Mesothelial cell of epicardium (in vitro differentiated cells): Measurements from ENCODE around the gene HOXD4. TPM values are rescaled to one million over a fixed set of nuclear protein-coding genes. Genes with fewer than 3 reads are reported as not detected.

Experiments
- DNase-seq, 2 experiments: peaks; one replicate each; pipeline ENCODE4 v3.0.0; 2021; ENCODE audit warnings: low spot score in 2 of 2; ENCODE audit not compliant: unreplicated experiment in 2 of 2
- H3K27ac Mint-ChIP-seq: 2 replicates; pipeline ENCODE4 v1.8.0; 2021; ENCODE audit warnings: mixed read lengths
- H3K27me3 Mint-ChIP-seq: 2 replicates; pipeline ENCODE4 v1.8.0; 2021; ENCODE audit warnings: low read depth, mixed read lengths
- H3K36me3 Mint-ChIP-seq: 2 replicates; pipeline ENCODE4 v1.8.0; 2021; ENCODE audit warnings: mixed read lengths
- H3K4me1 Mint-ChIP-seq: 2 replicates; pipeline ENCODE4 v1.8.0; 2021; ENCODE audit warnings: mixed read lengths
- H3K4me3 Mint-ChIP-seq: 2 replicates; pipeline ENCODE4 v1.8.0; 2021; ENCODE audit warnings: mild to moderate bottlenecking, moderate library complexity, mixed read lengths
- H3K9me3 Mint-ChIP-seq: 2 replicates; pipeline ENCODE4 v1.8.0; 2021; ENCODE audit warnings: mixed read lengths
- total RNA-seq: library from RNA; stranded (reverse); gene quantifications from 3 replicates; pipeline ENCODE4 v1.2.1, GENCODE V29; 2021
- TF ChIP-seq, protein P1 (sequence below): fragments of 200-600 bp; sonication (generic); IDR thresholded peaks from one replicate; pipeline ENCODE4 v1.5.0; 2021; ENCODE audit warnings: antibody characterized with exemption; ENCODE audit not compliant: unreplicated experiment

Gene HOXD4
- total RNA-seq, 1 donor from 2014 or later = 0.67 TPM

DNA sequence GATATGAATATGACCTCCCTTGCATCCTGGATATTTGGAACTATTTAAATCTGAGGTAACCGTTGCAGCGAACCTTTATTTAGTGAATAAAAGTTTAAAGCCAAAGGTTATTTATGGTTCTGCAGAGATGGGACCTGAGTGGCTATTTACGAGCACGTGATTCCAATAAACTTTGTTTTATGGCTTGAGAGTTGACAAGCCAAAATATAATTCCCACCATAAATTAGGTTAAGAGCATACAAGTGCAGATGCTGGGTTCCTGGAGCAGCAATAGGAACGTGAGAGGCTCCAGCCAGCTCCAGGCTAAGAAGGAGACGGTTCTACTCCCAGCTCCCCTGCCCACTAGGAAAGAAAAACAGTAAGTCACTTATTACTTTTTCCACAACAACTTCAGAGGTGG lies 5.2 kb upstream of the HOXD4 start:
- Mint-ChIP-seq H3K27ac (no peak overlapping the region), H3K9me3 (no peaks in the 10 kb centered on the region), H3K36me3 (peaks cover 2% of the 10 kb centered on the region), H3K27me3 (peaks cover 99% of the 10 kb centered on the region), H3K4me3 (no peak overlapping the region), H3K4me1 (peaks cover 5% of the 10 kb centered on the region)
- no peak for DNase-seq
- TF ChIP-seq, protein P1, sequence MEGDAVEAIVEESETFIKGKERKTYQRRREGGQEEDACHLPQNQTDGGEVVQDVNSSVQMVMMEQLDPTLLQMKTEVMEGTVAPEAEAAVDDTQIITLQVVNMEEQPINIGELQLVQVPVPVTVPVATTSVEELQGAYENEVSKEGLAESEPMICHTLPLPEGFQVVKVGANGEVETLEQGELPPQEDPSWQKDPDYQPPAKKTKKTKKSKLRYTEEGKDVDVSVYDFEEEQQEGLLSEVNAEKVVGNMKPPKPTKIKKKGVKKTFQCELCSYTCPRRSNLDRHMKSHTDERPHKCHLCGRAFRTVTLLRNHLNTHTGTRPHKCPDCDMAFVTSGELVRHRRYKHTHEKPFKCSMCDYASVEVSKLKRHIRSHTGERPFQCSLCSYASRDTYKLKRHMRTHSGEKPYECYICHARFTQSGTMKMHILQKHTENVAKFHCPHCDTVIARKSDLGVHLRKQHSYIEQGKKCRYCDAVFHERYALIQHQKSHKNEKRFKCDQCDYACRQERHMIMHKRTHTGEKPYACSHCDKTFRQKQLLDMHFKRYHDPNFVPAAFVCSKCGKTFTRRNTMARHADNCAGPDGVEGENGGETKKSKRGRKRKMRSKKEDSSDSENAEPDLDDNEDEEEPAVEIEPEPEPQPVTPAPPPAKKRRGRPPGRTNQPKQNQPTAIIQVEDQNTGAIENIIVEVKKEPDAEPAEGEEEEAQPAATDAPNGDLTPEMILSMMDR = no peak

DNA sequence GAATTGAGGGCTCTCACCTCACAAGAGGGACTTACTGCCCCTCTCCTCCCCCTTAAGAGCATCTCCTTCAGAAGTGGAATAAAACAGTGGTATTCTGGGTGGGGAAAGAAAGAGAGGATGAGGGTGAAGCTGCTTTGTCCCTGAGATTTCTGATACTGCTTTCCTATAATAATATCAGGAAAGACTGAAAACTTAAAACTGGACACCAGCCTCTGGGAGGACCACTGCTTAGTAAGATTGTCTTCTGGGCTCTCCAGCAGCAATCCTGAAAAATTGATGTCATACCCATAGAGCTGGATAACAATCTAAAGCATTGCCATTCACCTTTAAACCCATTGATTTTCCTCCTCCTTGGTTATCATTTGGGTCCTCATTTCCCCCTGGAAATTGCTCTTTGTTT lies 4.7 kb upstream of the HOXD4 start:
- peaks cover 2% of the 10 kb centered on the region for H3K36me3 Mint-ChIP-seq
- TF ChIP-seq, protein P1 = no peak
- DNase-seq = no peak
- H3K9me3 Mint-ChIP-seq = no peaks in the 10 kb centered on the region
- H3K27me3 Mint-ChIP-seq = peaks cover 98% of the 10 kb centered on the region
- no peak overlapping the region for H3K27ac Mint-ChIP-seq
- peaks cover 5% of the 10 kb centered on the region for H3K4me1 Mint-ChIP-seq
- H3K4me3 Mint-ChIP-seq = no peak overlapping the region

DNA sequence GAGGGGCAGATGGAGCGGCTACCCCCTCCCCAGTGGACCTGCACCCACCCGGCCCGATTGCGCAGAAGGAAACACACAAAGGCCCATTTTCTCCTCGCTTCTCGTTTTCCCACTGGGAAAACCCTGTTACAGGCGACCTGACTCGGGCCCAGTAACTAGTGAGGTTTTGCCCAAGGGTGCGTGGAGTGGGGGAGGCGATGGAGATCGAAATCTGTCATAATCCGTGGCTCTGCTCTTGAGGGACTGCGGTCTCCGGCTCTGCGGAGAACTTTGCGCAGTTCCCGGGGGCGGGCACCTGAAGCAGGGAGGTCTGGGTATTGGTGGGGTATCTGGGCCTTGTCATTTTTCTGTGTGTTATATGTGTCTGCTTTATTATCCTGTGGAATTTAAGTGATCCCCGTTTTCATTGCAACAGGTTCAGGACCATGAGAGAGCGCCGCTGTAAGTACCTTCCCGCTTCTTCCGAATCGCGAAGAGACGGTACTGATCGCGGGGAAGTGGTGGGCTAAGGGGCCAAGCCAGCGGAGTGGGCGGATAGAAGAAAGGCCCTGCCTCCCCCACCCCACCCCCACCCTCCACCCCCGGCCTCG lies 4.0 kb upstream of the HOXD4 start:
- TF ChIP-seq, protein P1 = no peak
- H3K27ac Mint-ChIP-seq = no peak overlapping the region
- DNase-seq = no peak
- no peak overlapping the region for H3K4me3 Mint-ChIP-seq
- no peaks in the 10 kb centered on the region for H3K9me3 Mint-ChIP-seq
- peaks cover 6% of the 10 kb centered on the region for H3K4me1 Mint-ChIP-seq
- H3K36me3 Mint-ChIP-seq = peaks cover 2% of the 10 kb centered on the region
- H3K27me3 Mint-ChIP-seq = peaks cover 98% of the 10 kb centered on the region

DNA sequence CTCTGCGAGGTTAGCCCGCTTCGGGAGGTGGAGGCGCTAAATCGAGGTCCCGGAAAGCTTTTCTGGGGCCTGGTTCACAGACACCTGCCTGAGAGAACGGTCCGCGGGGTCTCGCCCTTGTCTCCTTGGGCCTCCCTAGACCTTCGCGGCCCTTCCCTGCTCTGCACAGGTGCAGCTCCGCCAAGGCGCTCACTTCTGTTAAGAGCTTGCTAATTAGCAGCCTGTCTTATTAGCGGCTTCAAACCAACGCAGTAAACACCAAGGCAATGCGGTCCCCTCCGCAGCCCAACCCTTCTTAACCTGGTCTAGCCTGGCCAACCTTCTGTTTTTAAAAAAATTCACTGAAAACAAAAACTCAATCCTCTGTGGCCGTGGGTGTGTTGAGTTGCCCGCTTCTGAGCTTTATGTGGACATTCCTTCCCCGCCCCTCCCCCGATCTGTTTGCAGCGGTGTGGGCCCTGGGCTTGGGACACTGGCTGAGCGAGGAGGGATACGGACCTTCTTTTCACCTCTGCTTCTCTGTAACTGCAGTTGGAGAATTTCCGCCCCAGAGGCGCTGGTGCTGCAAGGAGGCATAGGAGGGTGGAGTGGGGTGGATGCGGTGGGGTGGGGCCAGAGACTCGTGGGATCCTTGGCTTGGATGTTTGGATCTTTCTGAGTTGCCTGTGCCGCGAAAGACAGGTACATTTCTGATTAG lies 3.4 kb upstream of the HOXD4 start:
- H3K4me1 Mint-ChIP-seq = peaks cover 6% of the 10 kb centered on the region
- no peaks in the 10 kb centered on the region for H3K9me3 Mint-ChIP-seq
- H3K4me3 Mint-ChIP-seq = no peak overlapping the region
- H3K36me3 Mint-ChIP-seq = peaks cover 2% of the 10 kb centered on the region
- H3K27ac Mint-ChIP-seq = no peak overlapping the region
- no peak for DNase-seq
- H3K27me3 Mint-ChIP-seq = peaks cover 98% of the 10 kb centered on the region
- TF ChIP-seq, protein P1 = no peak

DNA sequence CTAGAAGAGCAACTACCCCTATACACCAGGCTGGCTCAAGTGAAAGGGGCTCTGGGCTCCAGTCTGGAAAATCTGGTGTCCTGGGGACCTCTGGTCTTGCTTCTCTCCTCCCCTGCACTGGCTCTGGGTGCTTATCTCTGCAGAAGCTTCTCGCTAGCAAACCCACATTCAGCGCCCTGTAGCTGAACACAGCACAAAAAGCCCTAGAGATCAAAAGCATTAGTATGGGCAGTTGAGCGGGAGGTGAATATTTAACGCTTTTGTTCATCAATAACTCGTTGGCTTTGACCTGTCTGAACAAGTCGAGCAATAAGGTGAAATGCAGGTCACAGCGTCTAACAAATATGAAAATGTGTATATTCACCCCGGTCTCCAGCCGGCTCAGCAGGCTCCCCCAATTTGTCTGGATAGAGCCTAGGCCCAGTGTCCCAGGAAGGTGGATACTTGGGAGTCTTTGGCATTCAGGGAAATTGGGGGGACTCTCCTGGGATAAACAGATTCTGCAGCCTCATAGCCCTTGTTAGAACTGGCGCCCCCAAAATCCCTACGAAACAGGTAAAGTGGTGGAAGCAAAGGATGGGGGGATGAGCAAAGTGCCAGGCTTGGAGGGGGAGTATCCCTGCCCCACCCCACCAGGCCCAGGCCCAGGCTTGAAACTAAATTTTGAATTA lies 2.5 kb upstream of the HOXD4 start:
- H3K4me1 Mint-ChIP-seq = peaks cover 6% of the 10 kb centered on the region
- no peak overlapping the region for H3K4me3 Mint-ChIP-seq
- peaks cover 98% of the 10 kb centered on the region for H3K27me3 Mint-ChIP-seq
- peaks cover 2% of the 10 kb centered on the region for H3K36me3 Mint-ChIP-seq
- no peak overlapping the region for H3K27ac Mint-ChIP-seq
- no peaks in the 10 kb centered on the region for H3K9me3 Mint-ChIP-seq
- TF ChIP-seq, protein P1 = no peak
- DNase-seq = no peak
